Measurements from ENCODE around the gene PPARA.

Gene PPARA

DNA sequence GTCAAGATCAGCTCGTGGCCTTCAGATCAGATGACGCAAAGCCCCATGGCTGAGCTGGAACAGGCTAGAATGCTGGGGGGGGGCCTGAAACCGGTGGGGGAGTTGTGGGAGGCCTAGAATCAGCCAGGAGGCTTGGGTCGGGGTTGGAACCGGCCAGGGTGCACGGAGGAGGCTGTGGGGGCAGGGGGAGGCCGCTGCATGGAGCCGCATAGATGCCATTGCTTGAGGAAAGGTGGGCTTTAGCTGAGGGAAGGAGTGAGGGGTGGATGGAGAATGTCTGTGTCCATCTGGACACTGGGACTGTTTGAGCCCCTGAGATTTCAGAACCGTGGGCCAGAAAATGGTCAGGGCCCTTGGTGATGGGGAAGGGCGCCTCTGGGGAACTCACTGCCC is 74.6 kb downstream of the PPARA start:
- TF ChIP-seq TEAD4 (IDR thresholded peaks at IDR 0.05) (no peak), NFIC (IDR thresholded peaks at IDR 0.05) (no peak), YY1 (IDR thresholded peaks at IDR 0.05; ENCODE audit: low read depth) (no peak), FOXM1 (IDR thresholded peaks at IDR 0.05; ENCODE audit: borderline replicate concordance, low read depth) (no peak), TCF12 (IDR thresholded peaks at IDR 0.05; ENCODE audit: low read depth) (no peak), CEBPB (IDR thresholded peaks at IDR 0.05) (no peak), TAF1 (IDR thresholded peaks at IDR 0.05; ENCODE audit: low read depth) (no peak), EGR1 (IDR thresholded peaks at IDR 0.05) (no peak), ZBTB7A (IDR thresholded peaks at IDR 0.05; ENCODE audit: low read depth) (no peak), EP300 (IDR thresholded peaks at IDR 0.05; ENCODE audit: borderline replicate concordance) (no peak), CREB1 (IDR thresholded peaks at IDR 0.05; ENCODE audit: low read depth) (no peak)
- TF ChIP-seq, protein P1, sequence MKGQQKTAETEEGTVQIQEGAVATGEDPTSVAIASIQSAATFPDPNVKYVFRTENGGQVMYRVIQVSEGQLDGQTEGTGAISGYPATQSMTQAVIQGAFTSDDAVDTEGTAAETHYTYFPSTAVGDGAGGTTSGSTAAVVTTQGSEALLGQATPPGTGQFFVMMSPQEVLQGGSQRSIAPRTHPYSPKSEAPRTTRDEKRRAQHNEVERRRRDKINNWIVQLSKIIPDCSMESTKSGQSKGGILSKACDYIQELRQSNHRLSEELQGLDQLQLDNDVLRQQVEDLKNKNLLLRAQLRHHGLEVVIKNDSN (IDR thresholded peaks at IDR 0.05), result no peak
- TF ChIP-seq, protein P2, sequence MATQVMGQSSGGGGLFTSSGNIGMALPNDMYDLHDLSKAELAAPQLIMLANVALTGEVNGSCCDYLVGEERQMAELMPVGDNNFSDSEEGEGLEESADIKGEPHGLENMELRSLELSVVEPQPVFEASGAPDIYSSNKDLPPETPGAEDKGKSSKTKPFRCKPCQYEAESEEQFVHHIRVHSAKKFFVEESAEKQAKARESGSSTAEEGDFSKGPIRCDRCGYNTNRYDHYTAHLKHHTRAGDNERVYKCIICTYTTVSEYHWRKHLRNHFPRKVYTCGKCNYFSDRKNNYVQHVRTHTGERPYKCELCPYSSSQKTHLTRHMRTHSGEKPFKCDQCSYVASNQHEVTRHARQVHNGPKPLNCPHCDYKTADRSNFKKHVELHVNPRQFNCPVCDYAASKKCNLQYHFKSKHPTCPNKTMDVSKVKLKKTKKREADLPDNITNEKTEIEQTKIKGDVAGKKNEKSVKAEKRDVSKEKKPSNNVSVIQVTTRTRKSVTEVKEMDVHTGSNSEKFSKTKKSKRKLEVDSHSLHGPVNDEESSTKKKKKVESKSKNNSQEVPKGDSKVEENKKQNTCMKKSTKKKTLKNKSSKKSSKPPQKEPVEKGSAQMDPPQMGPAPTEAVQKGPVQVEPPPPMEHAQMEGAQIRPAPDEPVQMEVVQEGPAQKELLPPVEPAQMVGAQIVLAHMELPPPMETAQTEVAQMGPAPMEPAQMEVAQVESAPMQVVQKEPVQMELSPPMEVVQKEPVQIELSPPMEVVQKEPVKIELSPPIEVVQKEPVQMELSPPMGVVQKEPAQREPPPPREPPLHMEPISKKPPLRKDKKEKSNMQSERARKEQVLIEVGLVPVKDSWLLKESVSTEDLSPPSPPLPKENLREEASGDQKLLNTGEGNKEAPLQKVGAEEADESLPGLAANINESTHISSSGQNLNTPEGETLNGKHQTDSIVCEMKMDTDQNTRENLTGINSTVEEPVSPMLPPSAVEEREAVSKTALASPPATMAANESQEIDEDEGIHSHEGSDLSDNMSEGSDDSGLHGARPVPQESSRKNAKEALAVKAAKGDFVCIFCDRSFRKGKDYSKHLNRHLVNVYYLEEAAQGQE (IDR thresholded peaks at IDR 0.05; ENCODE audit: low read depth), result no peak

DNA sequence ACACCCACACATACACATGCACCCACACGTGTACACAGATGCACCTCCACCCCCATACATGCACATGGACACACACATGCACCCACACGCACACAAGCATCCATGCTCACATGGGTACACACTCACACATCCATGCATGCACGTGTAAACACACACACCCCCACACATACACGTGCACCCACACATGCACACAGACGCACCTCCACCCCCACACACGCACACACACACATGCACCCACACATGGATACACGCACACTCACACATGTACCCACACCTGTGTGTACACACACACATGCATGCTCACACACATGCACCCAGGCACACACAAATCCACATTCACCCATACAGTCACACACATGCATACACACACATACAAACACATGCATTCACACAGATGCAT is 75.3 kb downstream of the PPARA start:
- TF ChIP-seq TEAD4 (IDR thresholded peaks at IDR 0.05), result no peak
- TF ChIP-seq TCF12 (IDR thresholded peaks at IDR 0.05; ENCODE audit: low read depth), result no peak

DNA sequence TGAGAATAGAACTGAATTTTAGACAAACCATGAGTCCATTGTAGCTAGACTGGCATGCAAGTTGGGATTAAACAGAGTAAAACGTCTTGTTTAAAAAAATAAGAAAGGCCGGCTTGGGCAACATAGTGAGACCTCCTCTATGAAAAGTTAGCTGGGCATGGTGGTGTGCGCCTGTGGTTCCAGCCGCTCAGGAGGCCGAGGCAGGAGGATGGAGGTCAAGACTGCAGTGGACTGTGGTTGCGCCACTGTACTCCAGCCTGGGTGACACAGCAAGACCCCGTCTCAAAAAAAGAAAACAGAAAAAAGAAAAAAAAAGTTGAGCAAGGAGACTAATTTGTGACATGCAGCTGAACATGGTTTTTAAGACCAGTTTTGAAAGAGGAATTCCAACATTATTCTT is 76.3 kb downstream of the PPARA start:
- TF ChIP-seq YY1 (IDR thresholded peaks at IDR 0.05; ENCODE audit: low read depth) (no peak), TAF1 (IDR thresholded peaks at IDR 0.05; ENCODE audit: low read depth) (no peak), TCF12 (IDR thresholded peaks at IDR 0.05; ENCODE audit: low read depth) (no peak), EP300 (IDR thresholded peaks at IDR 0.05; ENCODE audit: borderline replicate concordance) (no peak), RAD21 (IDR thresholded peaks at IDR 0.05; ENCODE audit: low read depth) (no peak), EGR1 (IDR thresholded peaks at IDR 0.05) (no peak), NFIC (IDR thresholded peaks at IDR 0.05) (no peak), TEAD4 (IDR thresholded peaks at IDR 0.05) (no peak), ZBTB7A (IDR thresholded peaks at IDR 0.05; ENCODE audit: low read depth) (no peak), CEBPB (IDR thresholded peaks at IDR 0.05) (no peak)
- TF ChIP-seq, protein P3, sequence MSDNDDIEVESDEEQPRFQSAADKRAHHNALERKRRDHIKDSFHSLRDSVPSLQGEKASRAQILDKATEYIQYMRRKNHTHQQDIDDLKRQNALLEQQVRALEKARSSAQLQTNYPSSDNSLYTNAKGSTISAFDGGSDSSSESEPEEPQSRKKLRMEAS (IDR thresholded peaks at IDR 0.05), result no peak
- TF ChIP-seq, protein P2 (IDR thresholded peaks at IDR 0.05; ENCODE audit: low read depth), result no peak
- TF ChIP-seq, protein P1 (IDR thresholded peaks at IDR 0.05), result no peak

DNA sequence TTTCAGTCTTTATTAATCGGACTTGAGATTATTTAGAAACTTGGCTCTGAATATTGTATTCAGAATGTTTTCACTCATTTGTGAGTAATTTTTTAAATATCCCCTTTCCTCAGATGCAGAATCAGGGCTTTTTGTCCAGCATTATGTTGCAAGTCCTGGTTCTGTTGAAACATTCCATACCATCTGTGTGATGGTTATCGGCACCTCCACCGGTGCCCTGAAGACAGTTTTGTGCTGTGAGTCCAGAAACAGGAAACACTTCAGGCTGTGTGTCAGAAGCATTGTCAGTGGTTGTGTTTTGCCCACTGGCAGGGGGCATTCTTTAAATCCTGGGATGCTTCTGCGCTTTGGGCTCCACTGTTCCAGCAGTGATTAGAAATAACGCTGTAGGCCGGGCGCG is 79.4 kb downstream of the PPARA start:
- TF ChIP-seq, protein P2 (IDR thresholded peaks at IDR 0.05; ENCODE audit: low read depth), result no peak

DNA sequence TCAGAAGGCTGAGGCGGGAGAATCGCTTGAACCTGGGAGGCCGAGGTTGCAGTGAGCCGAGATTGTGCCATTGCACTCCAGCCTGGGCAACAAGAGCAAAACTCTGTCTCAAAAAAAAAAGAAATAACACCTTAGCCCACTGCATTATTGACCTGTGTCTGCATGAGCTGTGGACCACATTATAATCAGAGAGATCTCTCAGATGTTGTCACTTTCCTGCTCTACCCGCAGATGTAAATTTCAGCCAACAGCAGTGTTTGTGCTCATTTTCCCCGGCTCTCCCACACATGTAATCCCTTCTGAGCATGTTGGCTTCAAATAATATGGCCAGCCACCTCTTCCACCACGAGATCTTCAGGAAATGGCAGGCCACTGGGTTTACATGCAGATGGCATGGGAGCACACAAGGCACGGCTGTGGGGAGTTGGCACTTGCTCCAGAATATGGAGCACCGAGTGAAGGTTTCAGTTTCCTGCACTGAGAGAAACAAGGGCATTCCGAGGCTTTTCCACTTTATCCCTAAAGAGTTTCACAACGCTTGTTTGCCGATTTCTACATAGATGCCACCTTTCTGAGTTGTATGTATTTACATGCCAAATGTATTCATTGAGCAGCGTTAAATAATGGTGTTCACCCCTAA is 80.1 kb downstream of the PPARA start:
- TF ChIP-seq TCF12 (IDR thresholded peaks at IDR 0.05; ENCODE audit: low read depth), result no peak
- no peak for TF ChIP-seq EGR1 (IDR thresholded peaks at IDR 0.05)
- no peak for TF ChIP-seq CREB1 (IDR thresholded peaks at IDR 0.05; ENCODE audit: low read depth)
- no peak for TF ChIP-seq RAD21 (IDR thresholded peaks at IDR 0.05; ENCODE audit: low read depth)
- TF ChIP-seq, protein P2 (IDR thresholded peaks at IDR 0.05; ENCODE audit: low read depth), result no peak
- TF ChIP-seq FOXM1 (IDR thresholded peaks at IDR 0.05; ENCODE audit: borderline replicate concordance, low read depth), result no peak
- TF ChIP-seq TEAD4 (IDR thresholded peaks at IDR 0.05), result no peak
- TF ChIP-seq ZBTB7A (IDR thresholded peaks at IDR 0.05; ENCODE audit: low read depth), result no peak
- TF ChIP-seq, protein P1 (IDR thresholded peaks at IDR 0.05), result no peak
- no peak for TF ChIP-seq EP300 (IDR thresholded peaks at IDR 0.05; ENCODE audit: borderline replicate concordance)
- TF ChIP-seq CEBPB (IDR thresholded peaks at IDR 0.05), result no peak
- no peak for TF ChIP-seq TAF1 (IDR thresholded peaks at IDR 0.05; ENCODE audit: low read depth)
- TF ChIP-seq NFIC (IDR thresholded peaks at IDR 0.05), result no peak
- TF ChIP-seq, protein P3 (IDR thresholded peaks at IDR 0.05), result no peak
